ENCODE measurements around the gene TMEM132E.

GRCh38 chr17:34637041-34637547 is 57.7 kb downstream of the TMEM132E start:
- TF ChIP-seq POLR2A (IDR thresholded peaks at IDR 0.05; ENCODE audit: low read length) (no peak), GATA1 (IDR thresholded peaks at IDR 0.05; ENCODE audit: low read depth, low read length) (no peak)
